ENCODE data around the gene GLOD4. TPM values are rescaled to one million over a fixed set of nuclear protein-coding genes. Genes with fewer than 3 reads are reported as not detected.

The GLOD4 gene
- total RNA-seq, 4 donors from 2014 or later = 37.4 to 89.2 (median 46.0) TPM

DNA sequence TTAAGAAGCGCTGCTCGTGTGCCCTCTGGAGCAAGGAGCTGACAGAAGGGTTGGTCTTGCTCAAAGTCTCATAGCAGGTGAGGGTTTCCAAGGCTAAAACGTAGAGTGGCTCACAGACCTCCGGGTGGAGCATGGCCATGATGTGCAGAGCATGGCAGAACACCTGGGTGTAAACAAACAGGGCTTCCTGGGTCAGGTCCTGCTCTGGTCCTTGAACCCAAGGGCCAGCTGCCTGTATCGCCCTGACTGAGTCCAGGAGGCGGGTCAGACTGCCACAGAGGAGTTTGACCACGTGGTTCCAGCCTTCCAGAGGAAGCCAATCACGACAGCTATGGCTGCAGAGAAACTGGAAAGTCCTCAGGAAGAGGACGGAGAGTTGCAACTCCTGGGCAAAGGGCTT lies 37.1 kb downstream of the GLOD4 start:
- TF ChIP-seq CTCF (IDR thresholded peaks at IDR 0.05) (no peak), POLR2A (IDR thresholded peaks at IDR 0.05) (no peak)
- no peaks in the 10 kb centered on the region for H3K9me3 ChIP-seq
- no peak overlapping the region for H3K4me3 ChIP-seq
- no peaks in the 10 kb centered on the region for H3K27me3 ChIP-seq
- no peak overlapping the region for H3K27ac ChIP-seq
- peaks cover 0 to 5% (median 0%) of the 10 kb centered on the region in 3 donors for H3K4me1 ChIP-seq
- peaks cover 16 to 85% (median 40%) of the 10 kb centered on the region in 3 donors for H3K36me3 ChIP-seq
- 77 to 82% methylated on average over 3 of the region's 9 CpGs for WGBS, 2 donors
- intact Hi-C loops (cut with DNase I) = no loop called here
- no peak for DNase-seq

DNA sequence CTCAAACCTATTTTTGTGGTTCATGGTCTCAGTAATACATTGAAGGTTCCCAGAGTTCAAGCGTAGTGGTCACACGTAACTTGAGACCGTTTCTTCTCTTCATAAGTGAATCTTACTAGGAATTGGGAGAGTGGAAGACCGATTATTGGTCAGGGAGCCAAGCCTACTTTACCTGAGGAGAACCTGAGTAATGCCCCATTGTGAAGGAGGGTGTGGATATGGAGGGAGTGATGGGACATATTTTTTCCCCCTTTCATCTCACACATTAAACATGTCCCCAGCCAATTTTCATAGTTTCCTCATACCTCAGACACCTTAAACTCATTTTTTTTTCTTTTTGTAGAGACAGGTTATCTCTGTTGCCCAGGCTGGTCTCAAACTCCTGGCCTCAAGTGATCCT lies 38.9 kb downstream of the GLOD4 start:
- Histone ChIP-seq H3K9me3 (no peaks in the 10 kb centered on the region), H3K36me3 (peaks cover 16 to 100% (median 46%) of the 10 kb centered on the region in 3 donors), H3K4me3 (no peak overlapping the region), H3K27ac (no peak overlapping the region), H3K27me3 (no peaks in the 10 kb centered on the region), H3K4me1 (no peaks in the 10 kb centered on the region)
- TF ChIP-seq CTCF (IDR thresholded peaks at IDR 0.05) (no peak), POLR2A (IDR thresholded peaks at IDR 0.05) (no peak)
- intact Hi-C loops (cut with DNase I) = no loop called here
- no peak for DNase-seq
- 88 to 91% methylated on average over 4 of the region's 4 CpGs for WGBS, 2 donors

DNA sequence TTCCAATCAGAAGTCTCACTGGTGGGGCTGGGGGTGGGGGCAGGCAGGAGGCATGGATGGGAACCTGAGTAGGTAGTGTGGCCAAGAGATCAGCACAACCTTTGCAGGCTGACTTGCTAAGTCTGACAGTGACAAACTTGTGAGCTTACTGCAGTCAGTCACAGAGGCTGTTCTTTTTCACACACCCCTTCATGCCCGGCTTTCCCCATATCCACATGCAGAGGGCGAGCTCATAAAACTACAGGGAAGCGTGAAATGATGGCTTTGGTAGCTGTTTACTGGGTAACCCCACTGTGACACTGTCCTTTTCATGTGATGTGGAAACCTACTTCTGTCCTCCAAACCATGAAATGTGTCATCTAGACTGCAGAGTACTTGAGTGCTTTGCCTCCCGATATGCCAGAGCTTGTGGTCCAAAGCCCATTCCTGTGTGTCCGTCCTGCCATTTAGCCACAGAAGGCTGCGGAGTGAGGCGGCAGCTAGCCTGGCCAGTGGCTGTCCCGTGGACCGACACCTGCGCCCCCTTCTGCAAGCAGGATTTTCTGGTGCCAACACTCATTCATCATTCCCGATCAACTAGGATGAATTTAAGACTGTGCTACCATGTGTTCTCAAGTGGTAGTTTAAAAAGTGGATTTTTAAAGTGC lies 39.8 kb downstream of the GLOD4 start:
- intact Hi-C loops (cut with DNase I) = no loop called here
- H3K4me1 ChIP-seq = peaks cover 0 to 6% (median 0%) of the 10 kb centered on the region in 3 donors
- TF ChIP-seq POLR2A (IDR thresholded peaks at IDR 0.05) (no peak), CTCF (IDR thresholded peaks at IDR 0.05) (no peak)
- peaks cover 16 to 100% (median 42%) of the 10 kb centered on the region in 3 donors for H3K36me3 ChIP-seq
- H3K27me3 ChIP-seq = no peaks in the 10 kb centered on the region
- 80 to 81% methylated on average over 10 to 11 of the region's 11 CpGs for WGBS, 2 donors
- DNase-seq = no peak
- no peak overlapping the region for H3K27ac ChIP-seq
- H3K9me3 ChIP-seq = no peaks in the 10 kb centered on the region
- no peak overlapping the region for H3K4me3 ChIP-seq

DNA sequence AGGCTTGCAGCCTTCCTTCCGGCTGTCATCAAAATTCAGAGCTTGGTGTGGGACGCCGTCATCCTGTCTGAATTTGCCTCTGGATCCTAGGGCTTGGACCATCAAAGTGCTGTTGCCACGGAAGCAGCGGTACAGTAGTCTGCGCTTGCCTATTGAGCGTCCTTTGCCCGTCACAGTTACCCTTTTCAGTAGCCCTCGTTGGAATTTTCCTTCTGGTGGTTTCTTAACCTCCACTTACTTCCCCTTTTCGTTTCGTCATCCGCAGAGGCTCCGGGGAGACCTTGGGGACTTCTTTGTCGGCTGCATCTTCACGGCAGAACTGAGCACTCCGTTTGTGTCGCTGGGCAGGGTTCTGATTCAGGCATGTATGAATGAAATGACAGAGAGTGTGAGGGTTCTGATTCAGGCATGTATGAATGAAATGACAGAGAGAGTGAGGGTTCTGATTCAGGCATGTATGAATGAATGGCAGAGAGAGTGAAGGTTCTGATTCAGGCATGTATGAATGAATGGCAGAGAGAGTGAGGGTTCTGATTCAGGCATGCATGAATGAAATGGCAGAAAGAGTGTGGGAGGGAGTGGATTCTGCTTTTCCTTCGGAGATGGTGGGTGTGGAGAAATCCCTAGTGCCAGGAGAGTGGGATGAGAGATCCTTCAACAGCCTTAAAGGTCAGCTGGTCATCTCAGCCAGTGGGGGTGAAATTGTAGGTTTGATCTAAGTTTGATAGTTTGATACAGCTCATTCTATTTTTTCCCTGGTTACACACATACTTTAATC lies 41.7 kb downstream of the GLOD4 start:
- H3K4me1 ChIP-seq = peaks cover 0 to 9% (median 0%) of the 10 kb centered on the region in 3 donors
- 62 to 73% methylated on average over 18 of the region's 18 CpGs for WGBS, 2 donors
- no peak for DNase-seq
- no peak overlapping the region for H3K27ac ChIP-seq
- intact Hi-C loops (cut with DNase I) = no loop called here
- H3K9me3 ChIP-seq = no peaks in the 10 kb centered on the region
- no peak for TF ChIP-seq CTCF (IDR thresholded peaks at IDR 0.05)
- no peak for TF ChIP-seq POLR2A (IDR thresholded peaks at IDR 0.05)
- peaks cover 6 to 82% (median 40%) of the 10 kb centered on the region in 3 donors for H3K36me3 ChIP-seq
- no peak overlapping the region for H3K4me3 ChIP-seq
- no peaks in the 10 kb centered on the region for H3K27me3 ChIP-seq

DNA sequence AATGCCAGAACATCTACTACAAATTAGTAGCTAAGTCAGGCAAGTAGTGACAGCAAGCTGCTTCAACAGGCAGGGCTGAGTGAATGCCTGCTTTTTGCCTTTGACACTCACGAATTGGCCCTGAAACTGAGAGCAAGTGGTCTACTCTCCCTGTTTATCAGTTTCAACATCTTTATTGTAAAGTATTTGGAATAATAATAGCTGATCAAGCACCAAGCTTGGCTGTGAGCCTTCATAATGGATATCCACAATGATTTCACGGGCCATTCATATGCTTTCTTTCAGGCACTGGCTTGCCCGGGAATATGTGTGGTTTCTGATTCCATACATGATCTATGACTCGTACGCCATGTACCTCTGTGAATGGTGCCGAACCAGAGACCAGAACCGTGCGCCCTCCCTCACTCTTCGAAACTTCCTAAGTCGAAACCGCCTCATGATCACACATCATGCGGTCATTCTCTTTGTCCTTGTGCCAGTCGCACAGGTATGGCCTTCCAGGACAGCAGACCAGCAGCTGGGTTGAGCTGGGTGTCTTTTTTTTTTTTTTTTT lies 44.4 kb downstream of the GLOD4 start:
- DNase-seq = no peak
- 63 to 71% methylated on average over 13 of the region's 13 CpGs for WGBS, 2 donors

More for the DNA sequence above, 44.4 kb downstream of the GLOD4 start:
- Histone ChIP-seq H3K27me3 (no peaks in the 10 kb centered on the region), H3K9me3 (no peaks in the 10 kb centered on the region), H3K36me3 (peaks cover 0 to 64% (median 31%) of the 10 kb centered on the region in 3 donors), H3K27ac (peak overlapping the region in 1 of 4 donors; percentile 9), H3K4me3 (no peak overlapping the region), H3K4me1 (peaks cover 7 to 29% (median 10%) of the 10 kb centered on the region in 3 donors)
- intact Hi-C loops (cut with DNase I) = no loop called here
- no peak for TF ChIP-seq POLR2A (IDR thresholded peaks at IDR 0.05)
- TF ChIP-seq CTCF (IDR thresholded peaks at IDR 0.05) = no peak
